ENCODE results near the gene CLSTN3.

DNA sequence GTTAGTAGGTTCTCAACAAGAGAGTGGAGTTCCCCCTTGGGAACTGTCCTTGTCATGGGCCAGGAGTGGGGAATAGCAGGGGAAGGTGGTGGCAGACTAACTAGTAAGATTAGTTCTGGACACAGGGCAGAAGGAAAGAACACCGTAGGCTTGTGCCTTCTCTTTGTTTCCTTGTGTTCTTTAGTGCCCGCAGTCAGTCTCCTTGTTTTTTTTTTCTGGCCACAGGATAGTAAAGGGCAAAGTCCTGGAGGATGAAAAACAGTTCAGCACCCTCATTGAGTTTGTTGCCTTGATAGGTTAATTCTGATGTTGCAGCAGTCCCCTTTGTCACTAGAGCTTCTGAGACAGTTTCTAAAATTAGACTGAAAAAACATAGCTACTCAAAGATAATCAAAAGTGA is 67.7 kb downstream of the CLSTN3 start:
- TF ChIP-seq CTCF (IDR thresholded peaks at IDR 0.05; ENCODE audit: low read length): no peak
- no peak for TF ChIP-seq EZH2 (optimal IDR thresholded peaks at IDR 0.05; ENCODE audit: low read depth, low read length)
- TF ChIP-seq EZH2phosphoT487 (IDR thresholded peaks at IDR 0.05; ENCODE audit: low read length): no peak
